Medulla oblongata (tissue), 1 donor: ENCODE results near the gene EIF2B5.
"Not testable (repeated sequence)": the region's sequence is repeated elsewhere in the genome, so short reads cannot be mapped to it uniquely, and the experiment has no call there.

ENCODE experiments used
- DNase-seq: peaks from one replicate; pipeline ENCODE4 v3.0.0-alpha.2; 2015; ENCODE audit errors: extremely low spot score

Gene EIF2B5

GRCh38 chr3:184135149-184135910 is at the start of gene EIF2B5:
EIF2B5 (plus strand) TSS chr3:184135358; CDS start chr3:184135386, 28 bp downstream.
- DNase-seq, result peak; percentile 98

DNA sequence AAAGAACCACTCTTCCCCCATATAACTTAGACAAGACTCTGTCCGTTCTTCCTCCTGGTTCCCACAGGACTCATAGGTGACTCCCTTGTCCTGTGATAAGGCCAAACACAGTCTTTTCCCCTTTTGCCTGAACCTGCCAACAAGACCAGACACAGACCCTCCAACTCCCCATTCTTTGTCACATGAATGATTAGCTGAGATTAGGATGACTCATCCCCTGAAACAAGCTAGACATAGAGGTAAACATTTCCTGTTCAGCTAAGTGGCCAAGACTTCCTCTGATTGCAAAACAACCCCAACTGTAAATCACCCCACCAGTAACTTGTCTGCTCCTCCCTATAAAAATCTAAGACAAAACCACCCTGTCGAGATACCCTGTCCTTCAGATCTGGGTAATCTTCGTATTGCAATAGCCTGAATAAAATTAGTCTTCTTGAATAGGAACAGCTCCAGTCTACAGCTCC is 49.7 kb upstream of the EIF2B5 start:
- DNase-seq, result no peak

DNA sequence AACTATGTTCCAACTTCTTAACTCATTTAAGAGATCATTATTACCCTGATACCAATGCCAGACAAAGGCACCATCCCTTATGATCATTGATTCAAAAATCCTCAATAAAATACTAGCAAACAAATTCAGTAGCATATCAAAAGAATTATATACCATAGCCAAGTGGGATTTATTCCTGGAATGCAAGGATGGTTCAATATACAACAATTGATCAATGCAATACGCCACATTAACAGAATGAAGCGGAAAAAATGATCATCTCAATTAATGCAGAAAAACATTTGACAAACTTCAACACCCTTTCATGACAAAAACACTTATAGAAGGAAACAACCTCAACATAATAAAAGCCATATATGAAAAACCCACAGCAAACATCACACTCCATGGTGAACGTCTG is 43.0 kb upstream of the EIF2B5 start:
- DNase-seq, result no peak

DNA sequence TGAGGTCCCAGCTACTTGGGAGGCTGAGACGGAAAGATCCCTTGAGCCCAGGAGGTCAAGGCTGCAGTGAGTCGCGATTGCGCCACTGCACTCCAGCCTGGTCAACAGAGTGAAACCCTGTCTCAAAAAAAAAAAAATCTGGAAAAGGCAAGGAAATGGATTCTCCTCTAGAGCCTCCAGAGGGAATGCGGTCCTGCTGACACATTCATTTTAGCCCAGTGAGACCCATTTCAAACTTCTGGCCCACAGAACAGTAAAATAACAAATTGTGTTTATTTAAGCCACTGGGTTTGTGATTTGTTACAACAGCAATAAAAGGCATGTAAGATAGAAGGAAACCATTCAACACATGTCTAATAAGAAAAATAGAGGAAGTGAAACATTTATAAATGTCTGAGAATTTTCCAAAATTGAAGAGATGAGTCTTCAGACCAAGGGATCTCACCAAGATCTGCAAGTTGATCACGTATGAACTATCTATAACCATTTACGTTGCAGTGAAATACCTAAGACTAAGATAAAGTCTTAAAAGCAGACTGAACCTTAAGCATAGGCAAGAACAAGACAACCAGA is 38.3 kb upstream of the EIF2B5 start, which contains the start of gene HTR3E:
Gene HTR3E (plus strand): TSS at position 254 of the 573 bp plus-strand sequence. CDS start 466 bp downstream, outside the sequence.
- DNase-seq, result no peak

DNA sequence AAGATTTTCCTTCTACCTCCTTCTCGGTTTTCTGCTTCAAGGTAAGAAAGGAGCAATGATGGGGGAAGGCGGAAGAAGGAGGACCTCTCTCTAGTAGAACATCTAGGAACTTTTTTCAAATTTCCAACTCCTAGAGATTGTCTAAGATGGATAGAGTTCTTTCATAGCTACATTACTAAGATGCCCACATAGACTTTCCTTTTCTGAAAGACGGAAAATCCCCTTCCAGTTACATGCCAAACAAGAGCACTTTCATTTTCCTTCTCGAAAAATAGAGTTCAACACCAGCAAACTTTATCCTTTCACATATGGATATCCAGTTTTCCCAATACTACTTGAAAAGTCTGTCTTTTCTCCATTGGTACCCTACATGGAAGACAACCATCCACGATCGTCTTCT is 37.6 kb upstream of the EIF2B5 start:
- DNase-seq, result no peak

DNA sequence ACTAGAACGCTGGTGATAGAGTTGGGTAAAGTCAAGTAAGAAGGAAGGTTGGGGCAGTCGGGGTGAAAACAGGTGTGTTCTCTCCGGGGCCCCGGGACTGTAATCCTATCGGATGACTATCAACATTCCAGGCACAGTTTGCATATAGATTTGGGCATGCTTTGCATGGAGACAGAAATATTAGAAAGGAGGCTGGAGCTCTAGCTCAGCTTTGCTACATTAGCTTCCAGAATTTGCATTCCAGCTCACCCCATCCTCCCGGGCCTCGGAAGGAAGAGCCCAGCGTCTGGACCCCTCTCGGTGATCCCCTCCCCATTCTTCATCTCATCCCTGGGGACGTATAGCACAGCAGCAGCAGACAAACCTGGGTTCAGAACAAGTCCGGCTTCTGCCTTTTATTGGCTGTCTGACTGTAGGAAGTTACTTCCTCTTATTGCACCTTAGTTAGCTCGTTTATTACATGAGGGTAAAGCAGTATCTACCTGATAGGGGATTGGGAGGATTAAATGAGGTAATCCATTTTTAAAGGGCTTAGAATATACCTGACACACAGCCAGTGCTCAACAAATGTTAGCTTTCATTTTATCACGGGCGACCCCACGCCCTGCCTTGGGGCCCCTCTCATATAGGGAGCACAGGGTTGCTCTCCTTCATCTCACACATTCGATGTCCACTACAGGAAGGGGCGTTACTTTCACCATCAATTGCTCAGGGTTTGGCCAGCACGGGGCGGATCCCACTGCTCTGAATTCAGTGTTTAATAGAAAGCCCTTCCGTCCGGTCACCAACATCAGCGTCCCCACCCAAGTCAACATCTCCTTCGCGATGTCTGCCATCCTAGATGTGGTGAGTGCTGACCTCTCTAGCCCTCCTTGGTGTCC is 35.1 kb upstream of the EIF2B5 start:
- DNase-seq, result no peak

- DNase-seq, result no peak
Measured at GRCh38 chr3:184110316-184110725, 24.8 kb upstream of the EIF2B5 start.

GRCh38 chr3:184116017-184116416 is 19.1 kb upstream of the EIF2B5 start:
- DNase-seq, result no peak

GRCh38 chr3:184117636-184118035 is 17.5 kb upstream of the EIF2B5 start:
- no peak for DNase-seq

DNA sequence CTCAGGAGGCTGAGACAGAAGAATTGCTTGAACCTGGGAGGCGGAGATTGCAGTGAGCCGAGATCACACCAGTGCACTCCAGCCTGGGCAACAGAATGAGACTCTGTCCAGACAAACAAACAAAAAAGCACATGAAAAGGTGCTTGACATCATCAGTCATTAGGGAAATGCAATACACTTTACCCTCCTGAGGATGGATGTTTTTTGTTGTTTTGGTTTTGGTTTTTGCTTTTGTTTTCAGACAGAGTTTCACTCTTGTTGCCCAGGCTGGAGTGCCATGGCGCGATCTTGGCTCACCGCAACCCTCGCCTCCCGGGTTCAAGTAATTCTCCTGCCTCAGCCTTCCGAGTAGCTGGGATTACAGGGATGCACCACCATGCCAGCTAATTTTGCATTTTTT is 14.1 kb upstream of the EIF2B5 start:
- DNase-seq, result not testable (repeated sequence)

DNA sequence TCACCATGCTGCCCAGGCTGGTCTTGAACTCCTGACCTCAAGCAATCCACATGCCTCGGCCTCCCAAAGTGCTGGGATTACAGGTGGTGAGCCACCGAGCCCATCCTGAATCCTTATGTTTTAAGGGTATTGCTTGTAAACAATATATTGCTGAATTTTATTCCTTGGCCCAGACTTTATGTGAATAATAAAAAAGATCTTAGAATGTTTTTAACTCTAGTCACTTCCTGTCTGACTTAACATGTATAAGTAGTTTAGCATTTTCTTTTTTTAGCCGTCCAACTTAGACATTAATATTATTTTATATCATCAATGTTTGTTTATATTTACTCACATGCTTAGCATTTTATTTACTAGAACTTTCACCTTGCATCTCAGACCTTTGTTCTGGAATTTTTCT is 9.2 kb upstream of the EIF2B5 start:
- no peak for DNase-seq

DNA sequence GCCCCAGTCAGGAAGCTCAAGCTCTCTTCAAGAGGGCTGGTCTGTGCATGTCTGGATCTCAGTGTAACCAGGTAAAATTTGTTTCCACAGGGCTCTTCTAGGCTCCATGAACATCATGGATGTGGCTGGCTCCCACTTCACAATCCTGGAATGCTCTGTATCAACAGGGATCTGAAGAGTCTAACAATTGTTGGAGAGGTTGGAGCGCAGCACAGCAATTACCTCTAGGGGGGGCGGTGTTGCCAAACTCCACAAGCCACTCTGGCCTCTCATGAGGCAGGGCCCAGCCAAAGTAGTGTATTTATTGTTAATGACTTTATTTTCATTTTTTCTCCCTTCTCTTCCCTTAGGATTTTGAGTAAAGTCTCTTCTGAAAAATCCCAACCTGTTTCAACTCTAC is 6.1 kb upstream of the EIF2B5 start:
- DNase-seq, result no peak

- no peak for DNase-seq
Measured at GRCh38 chr3:184132945-184133344, 2.2 kb upstream of the EIF2B5 start.

DNA sequence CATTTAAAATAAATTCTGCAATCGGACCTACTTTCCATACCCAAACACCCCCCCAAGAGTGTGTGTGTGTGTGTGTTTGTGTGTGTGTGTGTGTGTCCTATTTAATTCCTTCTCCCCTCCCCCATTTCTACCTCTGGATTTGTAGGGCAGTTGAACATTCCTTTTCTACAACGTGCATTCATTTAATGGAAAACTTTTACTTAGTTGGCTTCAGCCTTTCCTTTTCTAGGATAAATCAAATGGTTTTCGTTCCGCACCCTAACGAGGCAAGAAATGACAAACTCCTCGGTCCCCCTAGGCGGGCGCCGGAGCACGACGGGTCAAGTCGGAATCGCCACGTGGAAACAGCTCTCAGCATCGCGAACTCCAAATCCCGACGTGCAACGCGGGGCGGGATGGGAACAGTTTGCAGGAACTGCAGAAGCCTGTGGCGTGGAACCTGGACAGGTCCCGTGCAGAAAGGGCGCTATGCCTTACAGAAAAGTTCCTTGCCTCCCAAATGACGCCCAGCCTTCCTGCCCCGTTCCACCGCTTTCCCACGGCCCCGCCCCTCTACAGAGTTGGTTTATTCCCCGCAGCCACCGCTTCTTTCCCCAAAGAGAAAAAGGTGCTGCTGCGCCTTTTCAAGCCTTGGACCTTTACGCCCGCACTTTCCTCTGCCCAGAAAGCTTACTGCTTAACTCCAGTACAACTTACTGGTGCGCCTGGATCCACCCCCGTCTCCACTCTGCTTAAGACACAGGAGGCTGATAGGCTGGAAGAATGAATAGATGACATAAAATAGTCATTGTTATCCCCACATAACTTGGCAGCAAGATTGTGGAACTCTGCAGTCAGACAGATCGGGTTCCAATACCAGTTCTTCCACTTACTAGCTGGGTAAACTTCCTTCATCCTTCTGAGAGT is 1.1 kb upstream of the EIF2B5 start:
- DNase-seq, result peak; percentile 91

DNA sequence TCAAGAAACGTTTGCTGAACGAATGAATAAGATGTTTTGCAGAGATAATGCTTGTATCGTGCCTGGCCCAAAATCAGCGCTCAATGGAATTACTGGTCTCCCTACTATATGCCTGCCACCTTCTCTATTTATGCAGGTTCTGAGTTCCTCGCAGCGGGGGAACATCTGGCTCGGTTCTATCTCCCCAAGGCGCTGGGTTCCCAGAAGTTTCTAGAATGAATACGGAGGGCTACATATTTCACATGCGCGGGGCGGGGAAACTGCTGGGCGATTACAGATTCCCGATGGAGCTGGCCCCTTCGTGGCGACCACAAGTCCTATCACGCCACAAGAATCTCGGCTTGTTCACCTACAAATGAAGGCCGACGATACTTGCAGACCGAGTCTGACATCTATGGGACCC is 411 bp upstream of the EIF2B5 start:
- peak; percentile 75 for DNase-seq

DNA sequence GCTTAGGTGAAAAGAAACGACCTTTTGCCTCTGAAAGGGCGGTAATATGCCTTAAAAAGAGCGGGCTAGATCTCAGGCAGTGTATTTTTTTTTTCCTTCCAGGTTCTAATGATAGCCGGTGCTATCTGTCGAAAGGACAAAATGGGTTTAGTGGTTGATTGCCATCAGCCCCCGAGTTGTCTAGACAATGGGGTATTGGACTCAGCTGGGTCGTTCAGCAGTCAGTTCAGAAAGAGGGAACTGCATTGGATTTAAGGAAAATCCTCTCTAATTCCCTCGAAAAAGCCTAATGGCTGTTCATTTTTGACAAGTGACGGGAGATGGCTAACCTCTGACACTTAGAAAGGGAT is 728 bp downstream of the EIF2B5 start:
- DNase-seq, result no peak

GRCh38 chr3:184140436-184140835 is 5.3 kb downstream of the EIF2B5 start:
- no peak for DNase-seq

- no peak for DNase-seq
Measured at GRCh38 chr3:184142199-184142598, 7.0 kb downstream of the EIF2B5 start.

DNA sequence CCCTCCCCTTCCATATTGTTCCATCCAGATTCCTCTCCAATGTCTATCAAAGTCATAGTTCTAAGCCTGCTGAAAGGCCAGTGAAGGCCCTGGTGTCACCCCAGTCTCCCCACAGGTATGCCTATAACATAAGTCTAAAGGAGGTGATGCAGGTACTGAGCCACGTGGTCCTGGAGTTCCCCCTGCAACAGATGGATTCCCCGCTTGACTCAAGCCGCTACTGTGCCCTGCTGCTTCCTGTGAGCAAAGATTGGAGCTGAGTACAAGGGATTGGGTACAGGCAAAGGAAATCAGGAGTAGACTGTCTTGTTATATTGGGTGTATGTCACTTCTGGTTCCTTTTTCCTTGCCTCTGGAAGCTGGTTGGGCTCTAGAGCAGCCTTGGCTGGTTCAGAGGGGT is 8.2 kb downstream of the EIF2B5 start:
- DNase-seq, result no peak

DNA sequence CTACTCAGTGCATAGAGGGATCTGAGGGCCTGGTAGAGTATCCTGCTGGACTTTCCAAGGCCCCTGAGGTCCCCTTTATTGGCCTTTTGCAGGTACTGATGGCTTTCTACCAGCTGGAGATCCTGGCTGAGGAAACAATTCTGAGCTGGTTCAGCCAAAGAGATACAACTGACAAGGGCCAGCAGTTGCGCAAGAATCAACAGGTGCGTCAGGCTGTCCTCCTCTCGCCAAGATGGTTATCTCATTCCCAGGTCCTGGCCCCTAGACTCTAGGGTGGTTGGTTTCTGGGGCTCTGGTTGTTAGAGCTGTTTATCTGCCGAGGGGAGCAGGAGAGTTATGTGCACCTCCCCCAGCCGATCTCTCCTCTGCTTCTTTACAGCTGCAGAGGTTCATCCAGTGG is 9.3 kb downstream of the EIF2B5 start:
- no peak for DNase-seq

- peak; percentile 11 for DNase-seq
Measured at GRCh38 chr3:184145111-184145524, 10.0 kb downstream of the EIF2B5 start.
